Ovary (tissue), 3 donors: Measurements from ENCODE around the gene ASB5.

Experiments used
- CTCF ChIP-seq, 3 donors: fragments of 450-650 bp in 2 of 3; fragments of 200-600 bp in 1 of 3; IDR thresholded peaks; one replicate each; pipeline versions ENCODE4 v1.5.1 to v1.8.0; 2016 to 2022; ENCODE audit warnings: antibody characterized with exemption in 3 of 3, mild to moderate bottlenecking in 1 of 3
- EP300 ChIP-seq: sonication (generic); formaldehyde crosslinking; IDR thresholded peaks from one replicate; pipeline ENCODE4 v1.6.1; 2017; ENCODE audit warnings: antibody characterized with exemption
- POLR2A ChIP-seq: fragments of 450-650 bp; IDR thresholded peaks from one replicate; pipeline ENCODE4 v1.6.1; 2017; ENCODE audit warnings: antibody characterized with exemption, mild to moderate bottlenecking, moderate library complexity
- donor health status: DM: no; HTN: no; CAD: no.

- TF ChIP-seq EP300 = no peak
- TF ChIP-seq CTCF (IDR thresholded peaks at IDR 0.05) = no peak
- TF ChIP-seq POLR2A = no peak
Observed at GRCh38 chr4:176309772-176310171, 40.8 kb upstream of the ASB5 start.
